ENCODE data around the gene NUMBL. TPM values are rescaled to one million over a fixed set of nuclear protein-coding genes. Genes with fewer than 3 reads are reported as not detected.

Gene NUMBL
- total and polyA plus RNA-seq, 9 of the 15 experiments (the other 6 are each of a cell fraction or from before 2014, with no cell fraction given) = 0.39 to 38.6 (median 6.6) TPM

DNA sequence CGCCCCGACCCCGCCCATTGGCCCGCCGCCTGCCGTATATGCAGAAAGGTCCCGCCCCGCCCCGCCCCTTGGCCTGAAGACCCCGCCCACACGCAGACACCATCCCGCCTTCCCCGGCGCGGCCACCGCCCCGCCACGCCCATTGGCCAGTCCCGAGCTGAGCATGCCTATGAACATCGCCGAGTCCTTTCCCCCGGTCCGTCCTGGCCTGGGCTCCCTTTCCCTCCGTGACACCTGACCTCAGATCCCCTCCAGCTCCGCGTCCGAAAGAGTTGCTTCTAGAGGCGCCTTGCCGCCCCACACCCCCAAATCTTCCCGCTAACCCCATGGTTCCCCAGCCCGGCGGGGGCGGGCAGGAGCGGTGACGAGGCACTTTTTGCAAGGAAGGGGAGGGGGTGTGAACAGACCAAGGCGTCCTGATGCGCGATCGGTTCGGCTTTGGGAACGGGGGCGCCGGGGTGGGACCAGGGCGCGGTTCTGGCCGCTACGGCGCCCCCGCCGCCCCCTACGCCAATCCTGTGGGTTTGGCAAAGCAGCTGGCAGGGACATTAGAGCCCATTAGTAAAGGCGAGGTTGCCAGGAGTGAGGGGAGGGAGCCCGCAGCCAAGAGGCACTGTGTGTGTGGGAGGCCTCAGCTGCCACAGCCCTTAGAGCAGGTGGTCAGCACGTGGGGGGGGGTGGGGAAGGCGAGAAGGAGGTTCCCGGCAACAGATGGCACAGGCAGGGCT is 406 bp upstream of the NUMBL start (continued):
- TF ChIP-seq ZSCAN29 (IDR thresholded peaks at IDR 0.05) (no peak), XRCC5 (IDR thresholded peaks at IDR 0.05; ENCODE audit: low read depth, low read length) (no peak), RUNX1 (IDR thresholded peaks at IDR 0.05; ENCODE audit: low read depth) (peak; percentile 40; the same call in 1 of the 2 replicates), PTBP1 (IDR thresholded peaks at IDR 0.05; ENCODE audit: low read depth, low read length) (no peak), CAMTA2 (CRISPR knock-in tag; conservative IDR thresholded peaks at IDR 0.05) (no peak), ESRRB (CRISPR knock-in tag; IDR thresholded peaks at IDR 0.05; ENCODE audit: borderline replicate concordance) (no peak)

DNA sequence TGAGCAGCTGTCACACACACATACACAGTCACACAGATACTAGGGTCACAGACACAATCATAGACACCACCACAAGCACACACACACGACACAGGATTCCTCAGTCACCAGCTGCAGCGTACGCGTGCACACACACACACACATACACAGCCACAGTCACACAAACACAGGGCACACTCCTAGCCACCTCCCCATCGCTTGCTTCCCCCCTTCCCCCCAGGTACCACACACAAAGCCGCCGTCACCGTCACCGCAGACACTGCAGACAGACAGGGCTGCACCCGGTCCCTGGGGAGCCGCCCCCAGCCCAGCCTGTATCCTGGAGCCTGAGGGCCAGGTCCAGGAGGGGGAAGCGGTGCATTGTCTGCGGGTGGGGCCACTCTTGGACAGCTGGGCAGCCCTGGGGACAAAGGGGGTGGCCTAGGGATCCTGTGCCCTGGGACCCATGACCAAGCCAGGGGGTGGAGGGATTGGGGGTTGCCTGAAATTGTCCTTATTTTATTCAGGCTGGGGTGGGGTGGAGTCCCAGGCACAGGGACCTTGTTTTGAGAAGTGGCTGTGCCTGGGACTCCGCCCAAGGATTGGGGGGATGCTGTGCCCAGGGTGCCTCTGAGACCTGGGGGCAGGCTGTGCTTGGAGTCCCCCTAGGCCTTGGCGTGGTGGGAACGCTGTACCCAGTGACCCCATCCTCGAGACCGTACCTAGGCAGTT is 957 bp downstream of the NUMBL start:
- Histone ChIP-seq H3K4me2 (ENCODE audit: insufficient read depth, low read length) (peak overlapping the region; percentile 90), H2AFZ (ENCODE audit: low read depth, low read length) (no peak overlapping the region), H3K9me3 (replicated peaks; ENCODE audit: control insufficient read depth, insufficient read depth, low read depth, low read length) (no peaks in the 10 kb centered on the region; the same call in 1 of the 2 replicates), H3K27me3 (ENCODE audit: control insufficient read depth in 2 of 2, insufficient read depth in 2 of 2, low read length in 2 of 2) (no peaks in the 10 kb centered on the region), H3K4me1 (replicated peaks in 1 of 2; ENCODE audit: control insufficient read depth in 2 of 2, insufficient read depth in 2 of 2, low read length in 2 of 2) (peaks cover 39 to 58% of the 10 kb centered on the region in 2 experiments), H3K4me3 (peak overlapping the region; percentile 65), H3K27ac (ENCODE audit: extremely low read depth, low read depth, low read length) (peak overlapping the region; percentile 97), H3K9me1 (ENCODE audit: control insufficient read depth, insufficient read depth, low read length) (peaks cover 6% of the 10 kb centered on the region), H3K36me3 (ENCODE audit: control insufficient read depth, insufficient read depth, low read length) (peaks cover 38% of the 10 kb centered on the region; the same call in 2 of the 3 replicates), H3K9ac (ENCODE audit: insufficient read depth in 1 of 2, low read depth in 2 of 2, low read length in 2 of 2) (peak overlapping the region; percentile 73 to 92), H3K79me2 (ENCODE audit: control insufficient read depth, insufficient read depth, low read length) (peaks cover 36% of the 10 kb centered on the region), H4K20me1 (replicated peaks; ENCODE audit: control insufficient read depth, insufficient read depth, low read length) (0 out of 2 replicates have a peak, but pooled peaks cover 4% of the 10 kb centered on the region)
- WGBS (ENCODE audit: insufficient coverage, low coverage, missing lambda C conversion rate) = 17% methylated on average over 17 of the region's 18 CpGs
- DNase-seq (ENCODE audit: extremely low read depth in 1 of 4, low spot score in 3 of 4) (peak; percentile 51 to 68 (median 56)), FAIRE-seq (peak; percentile 19), ATAC-seq (peak; percentile 51)
- ChIA-PET CTCF (ENCODE audit: low intra/inter-chr PET ratio) (no interaction called here), POLR2A (interaction anchor here (0.7 kb wide), 1 partner anchor 469 kb away, joined by 3 read pairs; no protein-coding TSS in a partner anchor)
- in situ Hi-C loops (cut with MboI) (no loop called here), intact Hi-C loops (cut with micrococcal nuclease) (loop anchor here (2.0 kb wide), 1 partner anchor 23 kb away; no protein-coding TSS in a partner anchor)
- no TSS peak for BruUV-seq (replicated peaks)
- TF ChIP-seq, protein P1, sequence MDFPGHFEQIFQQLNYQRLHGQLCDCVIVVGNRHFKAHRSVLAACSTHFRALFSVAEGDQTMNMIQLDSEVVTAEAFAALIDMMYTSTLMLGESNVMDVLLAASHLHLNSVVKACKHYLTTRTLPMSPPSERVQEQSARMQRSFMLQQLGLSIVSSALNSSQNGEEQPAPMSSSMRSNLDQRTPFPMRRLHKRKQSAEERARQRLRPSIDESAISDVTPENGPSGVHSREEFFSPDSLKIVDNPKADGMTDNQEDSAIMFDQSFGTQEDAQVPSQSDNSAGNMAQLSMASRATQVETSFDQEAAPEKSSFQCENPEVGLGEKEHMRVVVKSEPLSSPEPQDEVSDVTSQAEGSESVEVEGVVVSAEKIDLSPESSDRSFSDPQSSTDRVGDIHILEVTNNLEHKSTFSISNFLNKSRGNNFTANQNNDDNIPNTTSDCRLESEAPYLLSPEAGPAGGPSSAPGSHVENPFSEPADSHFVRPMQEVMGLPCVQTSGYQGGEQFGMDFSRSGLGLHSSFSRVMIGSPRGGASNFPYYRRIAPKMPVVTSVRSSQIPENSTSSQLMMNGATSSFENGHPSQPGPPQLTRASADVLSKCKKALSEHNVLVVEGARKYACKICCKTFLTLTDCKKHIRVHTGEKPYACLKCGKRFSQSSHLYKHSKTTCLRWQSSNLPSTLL (IDR thresholded peaks at IDR 0.05) = peak; percentile 19; the same call in 1 of the 2 replicates
- TF ChIP-seq POLR2G (IDR thresholded peaks at IDR 0.05; ENCODE audit: low read depth, low read length) = peak; percentile 68
- 0 out of 2 replicates have a peak, but pooled peaks have one; percentile 19 for TF ChIP-seq ZNF316 (IDR thresholded peaks at IDR 0.05)
- TF ChIP-seq, protein P2, sequence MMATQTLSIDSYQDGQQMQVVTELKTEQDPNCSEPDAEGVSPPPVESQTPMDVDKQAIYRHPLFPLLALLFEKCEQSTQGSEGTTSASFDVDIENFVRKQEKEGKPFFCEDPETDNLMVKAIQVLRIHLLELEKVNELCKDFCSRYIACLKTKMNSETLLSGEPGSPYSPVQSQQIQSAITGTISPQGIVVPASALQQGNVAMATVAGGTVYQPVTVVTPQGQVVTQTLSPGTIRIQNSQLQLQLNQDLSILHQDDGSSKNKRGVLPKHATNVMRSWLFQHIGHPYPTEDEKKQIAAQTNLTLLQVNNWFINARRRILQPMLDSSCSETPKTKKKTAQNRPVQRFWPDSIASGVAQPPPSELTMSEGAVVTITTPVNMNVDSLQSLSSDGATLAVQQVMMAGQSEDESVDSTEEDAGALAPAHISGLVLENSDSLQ (IDR thresholded peaks at IDR 0.05) = 0 out of 2 replicates have a peak, but pooled peaks have one; percentile 30
- peak in 1 of 2 experiments; percentile 75; a peak in 2 of 4 replicates for TF ChIP-seq HDAC1 (IDR thresholded peaks at IDR 0.05)
- no peak for TF ChIP-seq ZNF212 (CRISPR knock-in tag; IDR thresholded peaks at IDR 0.05)
- TF ChIP-seq, protein P3, sequence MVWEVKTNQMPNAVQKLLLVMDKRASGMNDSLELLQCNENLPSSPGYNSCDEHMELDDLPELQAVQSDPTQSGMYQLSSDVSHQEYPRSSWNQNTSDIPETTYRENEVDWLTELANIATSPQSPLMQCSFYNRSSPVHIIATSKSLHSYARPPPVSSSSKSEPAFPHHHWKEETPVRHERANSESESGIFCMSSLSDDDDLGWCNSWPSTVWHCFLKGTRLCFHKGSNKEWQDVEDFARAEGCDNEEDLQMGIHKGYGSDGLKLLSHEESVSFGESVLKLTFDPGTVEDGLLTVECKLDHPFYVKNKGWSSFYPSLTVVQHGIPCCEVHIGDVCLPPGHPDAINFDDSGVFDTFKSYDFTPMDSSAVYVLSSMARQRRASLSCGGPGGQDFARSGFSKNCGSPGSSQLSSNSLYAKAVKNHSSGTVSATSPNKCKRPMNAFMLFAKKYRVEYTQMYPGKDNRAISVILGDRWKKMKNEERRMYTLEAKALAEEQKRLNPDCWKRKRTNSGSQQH (CRISPR knock-in tag; IDR thresholded peaks at IDR 0.05) = 0 out of 2 replicates have a peak, but pooled peaks have one; percentile 57

All from K562 (cell line).